Tibial nerve (tissue), 4 donors: ENCODE data around the gene LYRM9. TPM values are rescaled to one million over a fixed set of nuclear protein-coding genes. Genes with fewer than 3 reads are reported as not detected.

Experiments used
- DNase-seq, 2 donors: peaks; one replicate each; pipeline ENCODE4 v3.0.0-alpha.2; 2019; ENCODE audit warnings: low spot score in 2 of 2
- H3K27ac ChIP-seq, 4 donors: fragments of 200-600 bp; sonication (generic) in 3 of 4; one replicate each; pipeline ENCODE4 v1.5.1; 2017 to 2019; ENCODE audit warnings: mild to moderate bottlenecking in 1 of 4
- H3K27me3 ChIP-seq, 2 donors: fragments of 200-600 bp; sonication (generic) in 1 of 2; one replicate each; pipeline versions ENCODE4 v1.5.1 to v1.6.0; 2017 to 2019
- H3K36me3 ChIP-seq, 3 donors: fragments of 200-600 bp; sonication (generic); one replicate each; pipeline ENCODE4 v1.5.1; 2018 to 2019
- H3K4me1 ChIP-seq, 4 donors: fragments of 200-600 bp; sonication (generic) in 3 of 4; one replicate each; pipeline ENCODE4 v1.5.1; 2017 to 2019
- H3K4me3 ChIP-seq, 4 donors: fragments of 200-600 bp; sonication (generic) in 3 of 4; one replicate each; pipeline ENCODE4 v1.5.1; 2017 to 2019; ENCODE audit warnings: mild to moderate bottlenecking in 1 of 4, moderate library complexity in 1 of 4
- H3K9me3 ChIP-seq, 4 donors: fragments of 200-600 bp; sonication (generic) in 3 of 4; one replicate each; pipeline ENCODE4 v1.5.1; 2017 to 2019
- EP300 ChIP-seq, 2 donors: sonication (generic); formaldehyde crosslinking; IDR thresholded peaks; one replicate each; pipeline ENCODE4 v1.6.1; 2017; ENCODE audit warnings: antibody characterized with exemption in 2 of 2, mild to moderate bottlenecking in 1 of 2
- POLR2A ChIP-seq, 2 donors: fragments of 450-650 bp; IDR thresholded peaks; one replicate each; pipeline ENCODE4 v1.6.1; 2017; ENCODE audit warnings: antibody characterized with exemption in 2 of 2, mild to moderate bottlenecking in 2 of 2, moderate library complexity in 2 of 2
- WGBS, 2 donors: methylation state at CpG; one replicate each; pipeline ENCODE4 v1.1.5; 2018; 5-methylcytosine and 5-hydroxymethylcytosine counted together
- total RNA-seq, 4 donors: library from RNA; depleted of rRNA; stranded (reverse); fragments of >200 nt; gene quantifications; one replicate each; pipeline ENCODE4 v1.1.0, GENCODE V29; 2016
- TF ChIP-seq, protein P1 (sequence below), 5 experiments: fragments of 200-600 bp in 3 of 5; fragments of 450-650 bp in 2 of 5; sonication (generic) in 3 of 5; IDR thresholded peaks; one replicate each; pipeline ENCODE4 v1.5.1; 2016 to 2019; ENCODE audit warnings: antibody characterized with exemption in 5 of 5, mild to moderate bottlenecking in 3 of 5, moderate library complexity in 2 of 5

The LYRM9 gene
- total RNA-seq, 4 donors from 2014 or later, result 34.1 to 49.6 (median 37.7) TPM

DNA sequence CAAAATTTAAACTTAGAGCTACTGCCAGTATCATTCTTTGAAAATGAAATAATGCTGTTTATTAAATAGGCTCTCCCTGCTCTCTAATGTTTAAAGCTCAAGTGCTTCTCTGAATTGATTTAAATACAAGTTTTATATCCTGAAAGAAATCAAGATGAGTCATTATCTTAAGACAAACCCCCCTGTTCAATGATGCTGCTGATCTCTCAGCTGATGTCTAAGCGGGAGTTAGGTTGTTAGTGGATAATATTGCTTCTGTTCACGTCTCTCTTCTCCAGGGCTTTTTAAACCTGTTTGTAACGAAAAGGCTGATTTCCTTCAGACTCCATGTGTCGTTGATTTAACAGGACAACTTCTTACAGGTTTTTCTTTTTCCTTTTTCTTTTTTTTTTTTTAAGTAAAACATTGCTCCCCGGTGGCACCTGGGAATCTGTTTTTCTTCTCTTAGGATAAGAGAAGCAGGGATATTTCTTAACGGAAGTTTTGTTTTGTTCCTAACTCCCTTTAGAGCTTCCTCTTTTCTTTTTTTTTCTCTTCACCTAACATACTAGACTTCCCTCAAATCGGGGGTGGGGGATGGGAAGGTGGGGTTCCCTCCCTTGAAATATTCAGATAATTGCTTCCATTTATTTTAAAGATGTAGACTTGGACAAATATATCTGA, 807 bp upstream of the LYRM9 start:
- no peak for TF ChIP-seq POLR2A (IDR thresholded peaks at IDR 0.05)
- no peak for TF ChIP-seq EP300 (IDR thresholded peaks at IDR 0.05)
- TF ChIP-seq, protein P1, sequence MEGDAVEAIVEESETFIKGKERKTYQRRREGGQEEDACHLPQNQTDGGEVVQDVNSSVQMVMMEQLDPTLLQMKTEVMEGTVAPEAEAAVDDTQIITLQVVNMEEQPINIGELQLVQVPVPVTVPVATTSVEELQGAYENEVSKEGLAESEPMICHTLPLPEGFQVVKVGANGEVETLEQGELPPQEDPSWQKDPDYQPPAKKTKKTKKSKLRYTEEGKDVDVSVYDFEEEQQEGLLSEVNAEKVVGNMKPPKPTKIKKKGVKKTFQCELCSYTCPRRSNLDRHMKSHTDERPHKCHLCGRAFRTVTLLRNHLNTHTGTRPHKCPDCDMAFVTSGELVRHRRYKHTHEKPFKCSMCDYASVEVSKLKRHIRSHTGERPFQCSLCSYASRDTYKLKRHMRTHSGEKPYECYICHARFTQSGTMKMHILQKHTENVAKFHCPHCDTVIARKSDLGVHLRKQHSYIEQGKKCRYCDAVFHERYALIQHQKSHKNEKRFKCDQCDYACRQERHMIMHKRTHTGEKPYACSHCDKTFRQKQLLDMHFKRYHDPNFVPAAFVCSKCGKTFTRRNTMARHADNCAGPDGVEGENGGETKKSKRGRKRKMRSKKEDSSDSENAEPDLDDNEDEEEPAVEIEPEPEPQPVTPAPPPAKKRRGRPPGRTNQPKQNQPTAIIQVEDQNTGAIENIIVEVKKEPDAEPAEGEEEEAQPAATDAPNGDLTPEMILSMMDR (IDR thresholded peaks at IDR 0.05), result no peak
- no peaks in the 10 kb centered on the region for H3K36me3 ChIP-seq
- peak overlapping the region; percentile 10 to 94 (median 84) for H3K4me3 ChIP-seq
- H3K27ac ChIP-seq, result peak overlapping the region; percentile 84 to 95 (median 86)
- no peaks in the 10 kb centered on the region for H3K27me3 ChIP-seq
- DNase-seq, result no peak
- H3K4me1 ChIP-seq, result peaks cover 0 to 50% (median 4%) of the 10 kb centered on the region in 4 donors
- no peaks in the 10 kb centered on the region for H3K9me3 ChIP-seq
- 35 to 37% methylated on average over 7 of the region's 7 CpGs for WGBS, 2 donors

DNA sequence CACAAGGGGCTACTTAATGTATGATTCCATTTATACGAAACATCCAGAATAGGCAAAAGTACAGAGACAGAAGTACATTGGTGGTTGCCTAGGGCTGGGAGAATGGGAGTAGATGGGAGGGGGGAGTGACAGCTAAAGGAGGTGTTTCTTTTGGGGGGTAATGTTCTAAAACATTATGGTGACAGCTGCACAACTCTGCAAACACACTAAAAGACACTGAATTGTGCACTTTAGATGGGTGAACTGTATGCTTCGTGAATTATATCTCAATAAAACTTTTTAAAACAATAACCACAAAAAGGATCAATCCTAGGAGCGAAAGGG, 661 bp downstream of the LYRM9 start:
- peak overlapping the region; percentile 84 to 95 (median 88) for H3K27ac ChIP-seq
- 21 to 22% methylated on average over 3 of the region's 3 CpGs for WGBS, 2 donors
- no peak for TF ChIP-seq POLR2A (IDR thresholded peaks at IDR 0.05)
- TF ChIP-seq EP300 (IDR thresholded peaks at IDR 0.05), result no peak
- TF ChIP-seq, protein P1 (IDR thresholded peaks at IDR 0.05), result no peak

GRCh38 chr17:27891841-27892240, 1.3 kb downstream of the LYRM9 start:
- no peaks in the 10 kb centered on the region for H3K9me3 ChIP-seq
- H3K27ac ChIP-seq, result peak overlapping the region in 1 of 4 donors; percentile 95
- H3K27me3 ChIP-seq, result no peaks in the 10 kb centered on the region
- H3K4me1 ChIP-seq, result peaks cover 0 to 60% (median 7%) of the 10 kb centered on the region in 4 donors
- no peaks in the 10 kb centered on the region for H3K36me3 ChIP-seq
- TF ChIP-seq EP300 (IDR thresholded peaks at IDR 0.05) (no peak), POLR2A (IDR thresholded peaks at IDR 0.05) (no peak)
- TF ChIP-seq, protein P1 (IDR thresholded peaks at IDR 0.05), result no peak
- 94 to 96% methylated on average over 9 of the region's 9 CpGs for WGBS, 2 donors
- DNase-seq, result no peak
- H3K4me3 ChIP-seq, result peak overlapping the region in 1 of 4 donors; percentile 86

More for the DNA sequence above, 661 bp downstream of the LYRM9 start:
- Histone ChIP-seq H3K4me3 (peak overlapping the region; percentile 70 to 94 (median 84)), H3K9me3 (no peaks in the 10 kb centered on the region), H3K36me3 (no peaks in the 10 kb centered on the region), H3K27me3 (no peaks in the 10 kb centered on the region), H3K4me1 (peaks cover 0 to 60% (median 7%) of the 10 kb centered on the region in 4 donors)
- DNase-seq, result no peak

- Histone ChIP-seq H3K27me3 (no peaks in the 10 kb centered on the region), H3K27ac (peak overlapping the region in 1 of 4 donors; percentile 52), H3K4me1 (peaks cover 0 to 55% (median 7%) of the 10 kb centered on the region in 4 donors), H3K4me3 (no peak overlapping the region), H3K9me3 (no peaks in the 10 kb centered on the region), H3K36me3 (no peaks in the 10 kb centered on the region)
- TF ChIP-seq, protein P1 (IDR thresholded peaks at IDR 0.05), result no peak
- TF ChIP-seq EP300 (IDR thresholded peaks at IDR 0.05), result no peak
- no peak for DNase-seq
- WGBS, 2 donors, result 87 to 88% methylated on average over 4 of the region's 4 CpGs
Measured at GRCh38 chr17:27889711-27890251, 3.4 kb downstream of the LYRM9 start.

DNA sequence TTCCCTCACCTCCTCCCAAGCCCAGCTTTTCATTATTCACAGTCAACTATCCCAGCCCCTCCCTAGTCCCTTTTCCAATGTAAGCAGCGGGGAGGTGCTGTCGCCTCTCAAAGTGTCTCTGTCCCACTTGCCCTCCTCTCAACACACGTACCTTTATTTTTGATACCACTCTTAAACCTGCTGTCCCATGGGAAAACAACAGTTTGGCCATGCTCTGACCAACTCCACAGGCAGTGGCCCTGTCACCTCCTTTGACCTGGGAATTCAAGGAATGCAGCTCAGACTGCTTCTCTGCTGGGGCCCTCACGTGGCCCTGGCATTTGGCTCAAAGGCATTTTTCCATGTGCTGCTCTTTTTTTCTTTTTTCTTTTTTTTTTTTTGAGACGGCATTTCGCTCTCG, 4.2 kb downstream of the LYRM9 start:
- 32 to 38% methylated on average over 7 of the region's 7 CpGs for WGBS, 2 donors
- Histone ChIP-seq H3K27ac (peak overlapping the region in 2 of 4 donors; percentile 52 to 64), H3K4me3 (no peak overlapping the region), H3K9me3 (no peaks in the 10 kb centered on the region), H3K36me3 (no peaks in the 10 kb centered on the region), H3K27me3 (no peaks in the 10 kb centered on the region), H3K4me1 (peaks cover 0 to 49% (median 7%) of the 10 kb centered on the region in 4 donors)
- no peak for DNase-seq
- TF ChIP-seq POLR2A (IDR thresholded peaks at IDR 0.05) (no peak), EP300 (IDR thresholded peaks at IDR 0.05) (no peak)
- TF ChIP-seq, protein P1 (IDR thresholded peaks at IDR 0.05), result no peak
